ENCODE data around the gene FAAP20. TPM values are rescaled to one million over a fixed set of nuclear protein-coding genes. Genes with fewer than 3 reads are reported as not detected.

Gene FAAP20
- total and polyA plus RNA-seq, 9 of the 15 experiments (the other 6 are each of a cell fraction or from before 2014, with no cell fraction given) = 0.58 to 143 (median 9.9) TPM

GRCh38 chr1:2204415-2205190 is 10.0 kb upstream of the FAAP20 start (continued):
- TF ChIP-seq RCOR1 (IDR thresholded peaks at IDR 0.05; ENCODE audit: borderline replicate concordance in 1 of 2, low read depth in 2 of 2, low read length in 2 of 2) = no peak
- no peak for TF ChIP-seq FOXM1 (IDR thresholded peaks at IDR 0.05; ENCODE audit: low read depth)
- no peak for TF ChIP-seq FOXM1 (CRISPR knock-in tag; IDR thresholded peaks at IDR 0.05; ENCODE audit: low read depth)
- TF ChIP-seq SAFB2 (IDR thresholded peaks at IDR 0.05; ENCODE audit: borderline replicate concordance, low read depth, low read length, severe bottlenecking) = no peak
- no peak for TF ChIP-seq MCM7 (IDR thresholded peaks at IDR 0.05)
- no peak for TF ChIP-seq CHD4 (IDR thresholded peaks at IDR 0.05; ENCODE audit: insufficient read depth, insufficient replicate concordance, low read depth, low read length, poor library complexity, severe bottlenecking)
- TF ChIP-seq ESRRB (CRISPR knock-in tag; IDR thresholded peaks at IDR 0.05; ENCODE audit: borderline replicate concordance) = no peak
- TF ChIP-seq SMAD4 (CRISPR knock-in tag; conservative IDR thresholded peaks at IDR 0.05) = 0 out of 2 replicates have a peak, but pooled peaks have one; percentile 38
- TF ChIP-seq RFX5 (IDR thresholded peaks at IDR 0.05; ENCODE audit: low read depth, low read length) = no peak
- TF ChIP-seq YBX1 (IDR thresholded peaks at IDR 0.05) = no peak
- TF ChIP-seq KLF16 (IDR thresholded peaks at IDR 0.05) = no peak
- TF ChIP-seq USF1 (CRISPR knock-in tag; IDR thresholded peaks at IDR 0.05) = peak; percentile 73
- no peak for TF ChIP-seq CREB5 (CRISPR knock-in tag; IDR thresholded peaks at IDR 0.05)
- no peak for TF ChIP-seq ZNF140 (CRISPR knock-in tag; IDR thresholded peaks at IDR 0.05)
- TF ChIP-seq MAFG (tag; conservative IDR thresholded peaks at IDR 0.05) = no peak
- TF ChIP-seq SFPQ (IDR thresholded peaks at IDR 0.05; ENCODE audit: low read depth, low read length) = no peak
- TF ChIP-seq MAX (CRISPR knock-in tag; IDR thresholded peaks at IDR 0.05) = peak; percentile 67; the same call in 1 of the 2 replicates
- TF ChIP-seq CLOCK (CRISPR knock-in tag; IDR thresholded peaks at IDR 0.05; ENCODE audit: borderline replicate concordance) = no peak
- TF ChIP-seq ZNF76 (CRISPR knock-in tag; IDR thresholded peaks at IDR 0.05; ENCODE audit: borderline replicate concordance) = no peak
- TF ChIP-seq RBM25 (IDR thresholded peaks at IDR 0.05; ENCODE audit: low read depth, low read length, severe bottlenecking) = no peak
- TF ChIP-seq L3MBTL2 (IDR thresholded peaks at IDR 0.05) = 0 out of 2 replicates have a peak, but pooled peaks have one; percentile 28
